Kidney (tissue), 14 donors: ENCODE measurements around the gene TMEM44. TPM values are rescaled to one million over a fixed set of nuclear protein-coding genes. Genes with fewer than 3 reads are reported as not detected.

Experiments used
- DNase-seq, 5 donors: peaks; one replicate each; pipeline ENCODE4 v3.0.0-alpha.2; 2013 to 2020
- FAIRE-seq: peaks from 2 replicates; lab custom pipeline; 2012; peaks lifted over from hg19 to GRCh38; lab: Jason Lieb, UNC
- H3K27ac ChIP-seq, 2 donors: one replicate each; pipeline ENCODE4 v1.7.0; 2013; ENCODE audit warnings: low read depth in 2 of 2, low read length in 2 of 2, inconsistent platforms in 1 of 2
- H3K27me3 ChIP-seq: one replicate; pipeline ENCODE4 v1.7.1; 2013; ENCODE audit warnings: low read length, inconsistent platforms; ENCODE audit not compliant: control insufficient read depth, insufficient read depth
- H3K36me3 ChIP-seq, 3 donors: one replicate each; pipeline versions ENCODE4 v1.7.0 to v1.7.1; 2013; ENCODE audit warnings: low read length in 3 of 3, control low read depth in 1 of 3, inconsistent platforms in 1 of 3; ENCODE audit not compliant: insufficient read depth in 3 of 3, control insufficient read depth in 2 of 3
- H3K4me1 ChIP-seq, 3 donors: one replicate each; pipeline versions ENCODE4 v1.7.0 to v1.7.1; 2013; ENCODE audit warnings: low read length in 3 of 3, inconsistent platforms in 1 of 3, low read depth in 1 of 3; ENCODE audit not compliant: control insufficient read depth in 2 of 3, insufficient read depth in 2 of 3
- H3K4me3 ChIP-seq, 3 donors: one replicate each; pipeline versions ENCODE4 v1.7.0 to v1.8.1; 2013; ENCODE audit warnings: low read length in 3 of 3, control low read depth in 1 of 3, inconsistent platforms in 1 of 3
- H3K9ac ChIP-seq, 3 donors: one replicate each; pipeline versions ENCODE4 v1.7.0 to v1.7.1; 2013; ENCODE audit warnings: low read length in 3 of 3, control low read depth in 1 of 3, inconsistent platforms in 1 of 3
- H3K9me3 ChIP-seq, 3 donors: one replicate each; pipeline versions ENCODE4 v1.7.0 to v1.7.1; 2013; ENCODE audit warnings: low read length in 3 of 3, control low read depth in 1 of 3, inconsistent platforms in 1 of 3; ENCODE audit not compliant: control insufficient read depth in 2 of 3, insufficient read depth in 1 of 3
- CTCF ChIP-seq: IDR thresholded peaks from 3 replicates; pipeline ENCODE4 v1.5.1; 2012; ENCODE audit warnings: mild to moderate bottlenecking, moderate library complexity, borderline replicate concordance; ENCODE audit not compliant: insufficient read depth; ENCODE audit errors: extremely low read depth
- intact Hi-C: fragments of 100-400 bp; cut with DNase I; formaldehyde crosslinking; loops from one replicate; pipeline ENCODE4 v1.11.1; 2022
- polyA plus RNA-seq: library from polyadenylated mRNA; stranded (reverse); fragments of 350-450 nt; fragmentation: Illumina TruSeq; extraction: RNeasy Lipid Tissue Mini Kit (QIAGEN cat#74804); gene quantifications from one replicate; pipeline ENCODE4 v1.2.3, GENCODE V29; 2014; ENCODE audit warnings: low read depth, low replicate concordance; ENCODE audit not compliant: insufficient read depth
- total RNA-seq: library from RNA; stranded (reverse); fragmentation: NEBNext Ultra II Directional; extraction: Animal tissue kit (Norgen Biotek cat#: 25700); gene quantifications from one replicate; pipeline ENCODE4 v1.2.1, GENCODE V29; 2021
- donor health status: control.
- donor health status: control.
- donor health status: control.
- donor health status: control.
- donor health status: control.
- donor health status: DM: yes; HTN: yes; CAD: no.
- donor health status: Normal renal cell carcinoma (clear cell type).

The TMEM44 gene
- total and polyA plus RNA-seq, 2 donors from 2014 or later, result 7.0 to 15.7 TPM

- H3K27ac ChIP-seq, result peak overlapping the region; percentile 88 to 94
- no peak for FAIRE-seq
- H3K4me1 ChIP-seq, result peaks cover 0 to 5% (median 3%) of the 10 kb centered on the region in 3 donors
- peak overlapping the region; percentile 96 to 97 (median 97) for H3K4me3 ChIP-seq
- H3K9ac ChIP-seq, result peak overlapping the region; percentile 91 to 96 (median 94)
- H3K36me3 ChIP-seq, result no peaks in the 10 kb centered on the region
- intact Hi-C loops, result no loop called here
- DNase-seq, result no peak
- H3K27me3 ChIP-seq, result no peaks in the 10 kb centered on the region
- no peak for TF ChIP-seq CTCF
- H3K9me3 ChIP-seq, result no peaks in the 10 kb centered on the region
Observed at GRCh38 chr3:194584320-194584776, 48.9 kb downstream of the TMEM44 start.

- Histone ChIP-seq H3K36me3 (no peaks in the 10 kb centered on the region), H3K4me1 (peaks cover 0 to 5% (median 3%) of the 10 kb centered on the region in 3 donors), H3K9me3 (no peaks in the 10 kb centered on the region), H3K27me3 (no peaks in the 10 kb centered on the region), H3K27ac (no peak overlapping the region), H3K4me3 (no peak overlapping the region), H3K9ac (no peak overlapping the region)
- FAIRE-seq (no peak), DNase-seq (no peak)
- intact Hi-C loops, result no loop called here
- no peak for TF ChIP-seq CTCF
Observed at GRCh38 chr3:194582196-194582905, 50.9 kb downstream of the TMEM44 start.

GRCh38 chr3:194579091-194579606, 54.1 kb downstream of the TMEM44 start:
- Histone ChIP-seq H3K27ac (no peak overlapping the region), H3K27me3 (no peaks in the 10 kb centered on the region), H3K36me3 (no peaks in the 10 kb centered on the region), H3K9ac (no peak overlapping the region), H3K9me3 (no peaks in the 10 kb centered on the region), H3K4me1 (no peaks in the 10 kb centered on the region), H3K4me3 (no peak overlapping the region)
- intact Hi-C loops, result no loop called here
- no peak for TF ChIP-seq CTCF
- FAIRE-seq (no peak), DNase-seq (peak in 1 of 5 donors; percentile 45)
